GM18526 (cell line): ENCODE results near the gene TAS2R46.
"Not testable (repeated sequence)": the region's sequence is repeated elsewhere in the genome, so short reads cannot be mapped to it uniquely, and the experiment has no call there.

ENCODE experiments used
- POLR2A ChIP-seq: IDR thresholded peaks from 3 replicates; pipeline ENCODE4 v1.6.1; 2011; ENCODE audit not compliant: insufficient read length; ENCODE audit errors: extremely low read depth

Gene TAS2R46, protein sequence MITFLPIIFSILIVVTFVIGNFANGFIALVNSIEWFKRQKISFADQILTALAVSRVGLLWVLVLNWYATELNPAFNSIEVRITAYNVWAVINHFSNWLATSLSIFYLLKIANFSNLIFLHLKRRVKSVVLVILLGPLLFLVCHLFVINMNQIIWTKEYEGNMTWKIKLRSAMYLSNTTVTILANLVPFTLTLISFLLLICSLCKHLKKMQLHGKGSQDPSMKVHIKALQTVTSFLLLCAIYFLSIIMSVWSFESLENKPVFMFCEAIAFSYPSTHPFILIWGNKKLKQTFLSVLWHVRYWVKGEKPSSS

DNA sequence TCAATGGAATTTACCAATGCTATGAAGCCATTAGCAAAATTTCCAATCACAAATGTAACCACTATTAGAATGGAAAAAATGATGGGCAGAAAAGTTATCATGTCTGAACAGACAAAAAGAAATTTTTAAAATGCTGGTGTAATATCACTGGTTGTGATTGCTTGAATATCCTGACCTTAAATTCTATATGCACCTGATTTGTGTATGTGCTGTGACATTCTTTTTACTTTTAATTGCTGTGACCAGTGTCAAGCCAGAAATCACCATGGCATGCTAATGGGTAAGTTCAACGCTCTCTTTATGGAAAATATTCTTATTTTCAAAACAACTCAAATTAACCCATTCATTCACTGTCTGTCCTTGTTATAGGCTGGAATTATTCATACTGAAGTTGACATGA, at the start of gene TAS2R46:
Gene TAS2R46, minus strand, starts transcription at position 101 of the 400 bp plus-strand sequence. Its CDS starts 0 bp downstream, at position 101.
- TF ChIP-seq POLR2A = not testable (repeated sequence)

DNA sequence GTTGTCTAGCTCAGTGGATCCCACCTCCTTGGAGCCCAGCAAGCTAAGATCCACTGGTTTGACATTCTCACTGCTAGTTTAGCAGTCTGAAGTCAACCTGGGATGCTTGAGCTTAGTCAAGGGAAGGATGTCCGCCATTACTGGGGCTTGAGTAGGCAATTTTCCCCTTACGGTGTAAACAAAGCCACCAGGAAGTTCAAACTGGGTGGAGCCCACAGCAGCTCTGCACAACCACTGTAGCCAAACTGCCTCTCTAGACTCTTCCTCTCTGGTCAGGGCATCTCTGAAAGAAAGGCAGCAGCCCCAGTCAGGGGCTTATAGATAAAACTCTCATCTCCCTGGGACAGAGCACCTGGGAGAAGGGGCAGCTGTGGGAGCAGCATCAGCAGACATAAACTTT, 46.8 kb upstream of the TAS2R46 start:
- no peak for TF ChIP-seq POLR2A

DNA sequence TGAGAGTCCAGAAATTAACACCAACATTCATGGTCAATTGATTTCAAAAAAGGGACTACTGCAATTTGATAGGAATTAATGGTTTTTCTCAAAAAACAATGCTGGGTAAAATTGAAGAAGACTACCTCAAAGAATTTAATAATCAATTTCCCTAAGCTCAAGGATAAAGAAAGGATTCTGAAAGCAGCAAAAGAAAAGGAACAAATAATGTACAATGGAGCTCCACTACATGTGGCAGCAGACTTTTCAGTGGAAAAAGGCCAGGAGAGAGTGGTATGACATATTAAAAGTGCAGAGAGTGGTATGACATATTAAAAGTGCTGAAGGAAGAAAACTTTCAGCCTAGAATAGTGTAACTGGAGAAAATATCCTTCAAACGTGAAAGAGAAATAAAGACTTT, 45.6 kb upstream of the TAS2R46 start:
- no peak for TF ChIP-seq POLR2A

DNA sequence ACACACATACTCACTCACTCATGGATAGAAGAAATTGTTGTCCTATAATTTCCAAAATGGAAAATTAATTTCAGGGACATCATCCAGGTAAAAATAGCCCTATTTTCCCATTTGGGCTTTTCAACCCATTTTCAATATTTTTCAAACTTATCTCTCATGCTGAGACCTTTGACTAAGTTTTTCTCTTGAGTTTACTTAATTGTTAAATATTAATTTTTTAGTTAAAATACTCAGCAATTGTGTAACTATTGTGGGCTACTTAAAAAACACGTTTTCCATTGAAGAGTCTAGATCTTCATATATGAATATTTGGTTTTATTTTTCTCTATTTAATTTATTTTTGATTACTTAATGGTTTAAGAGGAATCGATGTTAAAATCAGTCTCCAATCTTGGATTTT, 44.2 kb upstream of the TAS2R46 start:
- no peak for TF ChIP-seq POLR2A

DNA sequence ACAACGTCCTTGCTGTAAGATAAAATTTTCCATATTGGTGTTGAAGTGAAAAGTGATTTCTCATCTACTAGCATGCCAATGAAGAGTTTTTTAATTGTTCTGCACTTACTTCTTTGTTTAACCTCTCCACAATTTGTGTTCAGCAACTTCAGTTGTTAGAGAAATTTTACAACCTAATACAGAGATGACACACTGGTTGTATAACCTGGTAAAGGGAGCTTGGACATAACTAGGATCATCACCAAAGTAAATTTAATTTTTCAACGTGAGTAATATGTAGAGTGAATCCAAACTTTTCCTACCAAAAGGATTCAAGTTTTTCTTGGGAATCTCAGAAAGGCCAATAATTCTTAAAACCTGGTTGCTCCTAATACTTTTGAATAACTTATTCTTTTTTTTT, 43.5 kb upstream of the TAS2R46 start:
- TF ChIP-seq POLR2A = no peak

DNA sequence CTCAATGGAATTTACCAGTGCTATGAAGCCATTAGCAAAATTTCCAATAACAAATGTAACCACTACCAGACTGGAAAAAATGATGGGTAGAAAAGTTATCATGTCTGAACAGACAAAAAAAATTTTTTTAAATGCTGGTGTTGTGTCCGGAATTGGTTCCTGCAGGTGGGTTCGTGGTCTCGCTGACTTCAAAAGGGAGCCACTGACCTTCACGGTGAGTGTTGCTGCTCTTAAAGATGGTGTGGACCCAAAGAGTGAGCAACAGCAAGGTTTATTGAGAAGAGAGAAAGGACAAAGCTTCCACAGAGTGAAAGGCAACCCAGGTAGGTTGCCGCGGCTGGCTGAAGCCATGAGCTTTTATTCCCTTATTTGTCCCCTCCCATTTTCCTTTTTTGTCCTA, 30.0 kb upstream of the TAS2R46 start, which contains the start of gene TAS2R43:
Gene TAS2R43, minus strand, starts transcription at position 186 of the 400 bp plus-strand sequence. Its CDS starts 84 bp downstream, at position 102.
- no peak for TF ChIP-seq POLR2A

DNA sequence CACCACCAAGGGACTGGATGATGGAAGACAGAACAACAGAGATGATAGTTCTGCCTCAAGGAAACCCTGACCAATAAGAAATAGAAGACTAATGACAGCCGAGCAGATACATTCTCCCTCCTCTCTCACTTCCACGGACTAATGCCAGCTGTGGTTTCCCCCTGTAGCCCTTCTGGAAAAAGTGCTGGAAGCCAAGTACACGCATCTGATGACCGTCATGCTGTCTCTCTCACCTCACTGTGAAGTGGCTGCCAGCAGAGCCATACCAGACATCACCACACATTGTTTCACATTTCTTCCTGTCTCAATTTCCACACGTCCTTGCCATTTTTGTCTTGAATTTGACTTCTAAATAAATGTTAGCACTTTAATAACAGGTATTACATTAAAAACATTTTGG, 27.2 kb upstream of the TAS2R46 start:
- no peak for TF ChIP-seq POLR2A

DNA sequence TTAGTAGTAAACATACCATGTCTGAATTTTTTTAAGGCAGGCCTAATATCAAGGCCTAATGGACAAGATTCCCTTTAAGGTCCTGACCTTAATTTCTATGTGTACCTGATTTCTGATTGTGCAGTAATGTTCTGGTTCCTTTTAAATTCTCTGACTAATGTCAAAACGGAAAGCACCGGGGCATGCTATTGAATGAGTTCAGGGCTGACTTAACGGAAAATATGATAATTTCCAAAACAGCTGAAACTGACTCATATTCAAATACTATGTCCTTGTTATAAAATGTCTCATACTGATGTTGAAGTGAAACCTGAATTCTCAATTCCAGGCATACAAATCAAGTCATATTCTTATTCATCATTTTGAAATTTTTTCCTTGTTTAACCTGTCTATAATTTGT, 23.3 kb upstream of the TAS2R46 start:
- no peak for TF ChIP-seq POLR2A

DNA sequence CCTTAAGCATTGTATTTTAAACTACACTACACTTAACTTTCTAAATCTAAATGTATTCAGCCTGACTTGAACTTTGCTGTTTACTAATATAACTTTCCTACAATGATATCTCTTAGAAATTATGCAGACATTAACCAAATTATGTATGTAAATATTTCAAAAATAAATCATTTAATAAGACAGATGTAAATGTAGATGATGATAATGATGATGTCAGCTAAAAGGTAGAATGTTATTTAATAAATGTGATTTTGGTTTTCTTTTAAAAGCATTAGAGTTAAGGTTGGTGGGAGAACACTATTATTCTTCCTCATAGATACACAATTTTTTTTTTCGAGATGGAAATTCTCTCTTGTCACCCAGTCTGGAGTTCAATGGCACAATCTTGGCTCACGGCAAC, 19.9 kb upstream of the TAS2R46 start:
- TF ChIP-seq POLR2A = no peak

DNA sequence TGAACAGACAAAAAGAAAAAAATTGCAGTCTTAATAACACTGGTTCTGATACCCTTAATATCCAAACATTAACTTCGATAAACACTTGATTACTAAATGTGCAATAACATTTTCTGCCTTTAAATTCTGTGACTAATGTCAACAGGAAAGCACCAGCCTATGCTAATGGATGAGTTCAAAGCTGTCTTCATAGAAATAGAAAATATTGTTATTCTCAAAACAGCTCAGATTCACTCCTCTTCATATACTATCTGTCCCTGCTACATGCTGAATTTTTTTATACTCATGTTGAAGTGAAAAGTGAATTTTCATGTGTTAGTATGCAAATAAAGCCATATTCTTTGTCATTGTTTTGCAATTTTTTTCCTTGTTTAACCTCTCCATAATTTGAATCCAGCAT, 16.2 kb upstream of the TAS2R46 start:
- TF ChIP-seq POLR2A = no peak

DNA sequence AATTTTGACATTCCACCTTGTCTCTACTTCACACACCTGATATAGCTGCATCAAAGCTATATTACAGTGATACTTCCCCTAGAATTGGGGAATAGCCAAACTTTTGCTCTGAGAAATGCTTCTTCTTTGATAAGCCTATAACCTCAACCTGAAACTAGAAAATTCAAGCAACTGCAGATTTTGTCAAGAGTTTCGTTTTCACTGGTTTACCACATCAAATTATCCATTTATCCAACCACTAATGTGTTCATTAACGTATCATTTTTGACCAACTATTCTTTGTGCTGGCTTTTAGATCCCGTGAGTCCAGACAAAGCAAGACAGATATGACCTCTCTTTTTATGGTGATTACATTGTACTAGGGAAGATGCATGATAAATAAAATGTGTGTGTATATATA, 13.5 kb upstream of the TAS2R46 start:
- no peak for TF ChIP-seq POLR2A

DNA sequence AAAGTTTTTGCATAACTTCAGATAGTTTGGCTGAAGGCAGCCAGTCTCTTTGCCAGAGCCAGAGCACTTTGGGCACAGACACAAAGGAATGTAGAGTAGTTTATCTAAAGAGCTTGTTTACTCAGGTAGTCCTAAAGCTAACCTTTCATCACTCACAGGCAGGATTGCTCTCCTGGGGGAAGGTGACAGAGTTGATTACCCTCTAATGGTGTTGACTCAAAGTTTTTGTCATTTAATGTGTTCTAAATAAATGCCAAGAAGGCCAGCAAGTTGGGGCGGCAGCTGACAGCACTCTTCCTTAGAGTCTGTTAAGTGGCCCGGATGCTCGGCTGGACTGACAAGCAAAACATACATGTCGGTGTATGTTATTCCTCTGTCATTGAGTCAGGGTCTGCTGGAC, 9.3 kb upstream of the TAS2R46 start:
- no peak for TF ChIP-seq POLR2A

DNA sequence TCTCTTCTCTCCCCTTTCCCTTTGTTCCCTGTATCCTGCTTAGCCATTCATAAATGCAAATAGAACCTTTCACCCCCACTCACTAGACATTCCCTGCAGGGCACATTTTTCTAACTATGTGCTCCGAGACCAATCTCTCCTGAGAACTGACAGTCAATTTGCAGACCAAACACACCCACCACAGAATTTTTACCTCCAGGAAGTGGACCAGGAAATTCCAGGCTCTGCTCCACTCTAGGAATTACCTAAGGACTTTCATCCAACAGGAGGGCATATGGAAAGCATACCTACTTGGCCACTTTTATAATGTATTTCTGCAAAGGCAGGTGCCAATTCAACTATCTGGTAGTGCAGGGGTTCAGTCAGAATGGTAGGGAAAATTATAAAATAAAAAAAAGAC, 8.9 kb upstream of the TAS2R46 start:
- TF ChIP-seq POLR2A = no peak

DNA sequence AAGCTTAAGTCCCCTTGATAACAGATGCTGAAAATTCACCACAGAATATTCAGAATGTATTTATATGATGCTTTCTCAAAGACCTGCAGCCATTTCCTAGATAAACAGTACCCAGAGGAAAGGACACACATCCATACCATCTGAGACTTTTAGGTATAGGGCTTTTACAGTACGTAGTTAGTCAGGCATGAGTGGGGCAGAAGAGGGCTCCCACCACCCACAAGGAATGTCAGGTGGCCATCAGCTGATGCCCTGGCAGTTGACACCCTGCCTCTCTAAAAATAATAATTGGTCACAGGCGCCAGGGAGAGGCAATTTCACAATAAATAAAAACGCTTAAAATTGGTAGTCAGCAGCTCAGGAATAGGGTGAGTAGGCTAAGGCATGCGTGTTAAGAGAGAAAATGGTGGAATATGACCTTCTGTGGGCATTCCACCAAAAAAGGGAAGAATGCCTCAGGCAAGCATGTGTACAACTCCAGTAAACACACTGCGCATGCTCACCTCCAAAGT, 7.8 kb upstream of the TAS2R46 start:
- no peak for TF ChIP-seq POLR2A

DNA sequence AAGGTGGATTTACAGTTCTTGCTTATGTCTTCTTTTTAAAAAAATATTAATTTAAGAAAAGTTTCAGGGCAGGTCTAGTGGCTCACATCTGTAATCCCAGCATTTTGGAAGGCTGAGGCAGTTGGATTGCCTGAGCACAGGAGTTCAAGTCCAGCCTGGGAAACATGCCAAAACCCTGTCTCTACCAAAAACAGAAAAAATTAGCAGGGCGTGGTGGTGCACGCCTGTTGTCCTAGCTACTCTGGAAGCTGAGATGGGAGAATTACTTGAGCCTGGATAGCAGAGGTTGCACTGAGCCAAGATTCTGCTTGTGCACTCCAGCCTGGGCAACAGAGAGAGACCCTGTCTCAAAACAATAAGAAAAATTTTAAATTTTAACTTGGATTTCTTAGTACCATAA, 5.4 kb upstream of the TAS2R46 start:
- no peak for TF ChIP-seq POLR2A

DNA sequence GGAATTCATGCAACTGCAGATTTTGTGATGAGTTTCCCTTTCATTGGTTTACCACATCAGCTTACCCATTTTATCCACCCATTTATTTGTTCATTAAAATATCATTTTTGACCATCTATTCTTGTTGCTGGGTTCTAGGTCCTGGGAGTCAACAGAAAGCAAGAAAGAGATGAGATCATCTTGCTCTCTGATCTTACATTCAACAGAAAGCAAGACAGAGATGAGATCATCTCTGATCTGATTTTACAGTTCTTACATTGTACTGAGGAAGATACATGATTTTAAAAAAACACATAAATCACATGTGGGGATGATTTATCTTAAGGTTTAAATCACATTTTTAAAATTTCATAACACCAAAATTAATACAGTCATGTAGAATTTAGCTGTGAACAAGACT, 2.3 kb downstream of the TAS2R46 start:
- TF ChIP-seq POLR2A = no peak

DNA sequence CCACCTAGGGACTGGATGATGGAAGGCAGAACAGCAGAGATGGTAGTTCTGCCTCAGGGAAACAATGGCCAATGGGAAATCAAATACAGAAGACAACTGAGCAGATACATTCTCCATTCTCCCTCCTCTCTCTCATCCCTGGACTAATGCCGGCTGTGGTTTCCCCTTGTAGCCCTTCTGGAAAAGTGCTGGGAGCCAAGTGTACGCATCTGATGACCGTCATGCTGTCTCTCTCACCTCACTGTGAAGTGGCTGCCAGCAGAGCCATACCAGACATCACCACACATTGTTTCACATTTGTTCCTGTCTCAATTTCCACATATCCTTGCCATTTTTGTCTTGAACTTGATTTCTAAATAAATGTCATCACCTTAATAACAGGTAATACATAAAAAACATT, 3.1 kb downstream of the TAS2R46 start:
- no peak for TF ChIP-seq POLR2A

DNA sequence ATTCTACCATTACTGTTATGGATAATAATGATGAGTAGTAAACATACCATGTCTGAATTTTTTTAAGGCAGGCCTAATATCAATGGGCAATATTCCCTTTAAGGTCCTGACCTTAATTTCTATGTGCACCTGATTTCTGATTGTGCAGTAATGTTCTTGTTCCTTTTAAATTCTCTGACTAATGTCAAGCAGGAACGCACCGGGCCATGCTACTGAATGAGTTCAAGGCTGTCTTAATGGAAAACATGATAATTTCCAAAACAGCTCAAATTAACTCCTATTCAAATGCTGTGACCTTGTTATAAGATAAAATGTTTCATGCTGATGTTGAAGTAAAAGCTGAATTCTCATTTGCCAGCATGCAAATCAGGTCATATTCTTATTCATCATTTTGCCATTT, 6.8 kb downstream of the TAS2R46 start:
- TF ChIP-seq POLR2A = no peak

DNA sequence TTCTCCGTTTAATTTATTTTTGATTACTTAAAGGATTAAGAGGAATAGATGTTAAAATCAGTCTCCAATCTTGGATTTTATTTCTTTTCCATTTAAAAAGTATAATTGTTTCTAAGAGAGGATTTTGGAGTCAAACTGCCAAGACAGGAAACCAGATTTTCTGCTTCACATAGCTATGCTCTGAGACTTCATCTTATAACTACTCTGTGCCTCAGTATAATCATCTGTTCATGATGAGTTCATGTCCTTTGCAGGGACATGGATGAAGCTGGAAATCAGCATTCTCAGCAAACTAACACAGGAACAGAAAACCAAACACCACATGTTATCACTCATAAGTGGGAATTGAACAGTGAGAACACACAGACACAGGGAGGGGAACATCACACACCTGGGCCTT, 21.9 kb downstream of the TAS2R46 start:
- no peak for TF ChIP-seq POLR2A
